ENCODE results near the gene SYNE3. TPM values are rescaled to one million over a fixed set of nuclear protein-coding genes. Genes with fewer than 3 reads are reported as not detected.

Gene SYNE3
- total and polyA plus RNA-seq, 9 of the 15 experiments (the other 6 are each of a cell fraction or from before 2014, with no cell fraction given), result 0.04 to 3.1 (median 0.55) TPM

GRCh38 chr14:95551435-95551834 lies 35.0 kb upstream of the SYNE3 start:
- CTCF ChIA-PET (ENCODE audit: low intra/inter-chr PET ratio), result no interaction called here

More at GRCh38 chr14:95551435-95551834, 35.0 kb upstream of the SYNE3 start:
- no peak for TF ChIP-seq ZNF778 (CRISPR knock-in tag; IDR thresholded peaks at IDR 0.05)
- TF ChIP-seq, protein P1, sequence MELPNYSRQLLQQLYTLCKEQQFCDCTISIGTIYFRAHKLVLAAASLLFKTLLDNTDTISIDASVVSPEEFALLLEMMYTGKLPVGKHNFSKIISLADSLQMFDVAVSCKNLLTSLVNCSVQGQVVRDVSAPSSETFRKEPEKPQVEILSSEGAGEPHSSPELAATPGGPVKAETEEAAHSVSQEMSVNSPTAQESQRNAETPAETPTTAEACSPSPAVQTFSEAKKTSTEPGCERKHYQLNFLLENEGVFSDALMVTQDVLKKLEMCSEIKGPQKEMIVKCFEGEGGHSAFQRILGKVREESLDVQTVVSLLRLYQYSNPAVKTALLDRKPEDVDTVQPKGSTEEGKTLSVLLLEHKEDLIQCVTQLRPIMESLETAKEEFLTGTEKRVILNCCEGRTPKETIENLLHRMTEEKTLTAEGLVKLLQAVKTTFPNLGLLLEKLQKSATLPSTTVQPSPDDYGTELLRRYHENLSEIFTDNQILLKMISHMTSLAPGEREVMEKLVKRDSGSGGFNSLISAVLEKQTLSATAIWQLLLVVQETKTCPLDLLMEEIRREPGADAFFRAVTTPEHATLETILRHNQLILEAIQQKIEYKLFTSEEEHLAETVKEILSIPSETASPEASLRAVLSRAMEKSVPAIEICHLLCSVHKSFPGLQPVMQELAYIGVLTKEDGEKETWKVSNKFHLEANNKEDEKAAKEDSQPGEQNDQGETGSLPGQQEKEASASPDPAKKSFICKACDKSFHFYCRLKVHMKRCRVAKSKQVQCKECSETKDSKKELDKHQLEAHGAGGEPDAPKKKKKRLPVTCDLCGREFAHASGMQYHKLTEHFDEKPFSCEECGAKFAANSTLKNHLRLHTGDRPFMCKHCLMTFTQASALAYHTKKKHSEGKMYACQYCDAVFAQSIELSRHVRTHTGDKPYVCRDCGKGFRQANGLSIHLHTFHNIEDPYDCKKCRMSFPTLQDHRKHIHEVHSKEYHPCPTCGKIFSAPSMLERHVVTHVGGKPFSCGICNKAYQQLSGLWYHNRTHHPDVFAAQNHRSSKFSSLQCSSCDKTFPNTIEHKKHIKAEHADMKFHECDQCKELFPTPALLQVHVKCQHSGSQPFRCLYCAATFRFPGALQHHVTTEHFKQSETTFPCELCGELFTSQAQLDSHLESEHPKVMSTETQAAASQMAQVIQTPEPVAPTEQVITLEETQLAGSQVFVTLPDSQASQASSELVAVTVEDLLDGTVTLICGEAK (IDR thresholded peaks at IDR 0.05), result peak; percentile 62
- TF ChIP-seq, protein P1 (CRISPR knock-in tag; IDR thresholded peaks at IDR 0.05), result no peak
- no peak for TF ChIP-seq SMAD4 (CRISPR knock-in tag; conservative IDR thresholded peaks at IDR 0.05)
- Histone ChIP-seq H3K36me3 (ENCODE audit: control insufficient read depth, insufficient read depth, low read length) (peaks cover 15% of the 10 kb centered on the region; the same call in 1 of the 3 replicates), H3K9ac (ENCODE audit: insufficient read depth in 1 of 2, low read depth in 2 of 2, low read length in 2 of 2) (no peak overlapping the region), H3K9me3 (replicated peaks; ENCODE audit: control insufficient read depth, insufficient read depth, low read depth, low read length) (no peaks in the 10 kb centered on the region), H3K27me3 (ENCODE audit: control insufficient read depth in 2 of 2, insufficient read depth in 2 of 2, low read length in 2 of 2) (no peaks in the 10 kb centered on the region), H3K4me2 (ENCODE audit: insufficient read depth, low read length) (no peak overlapping the region), H3K27ac (ENCODE audit: extremely low read depth, low read depth, low read length) (no peak overlapping the region), H3K79me2 (ENCODE audit: control insufficient read depth, insufficient read depth, low read length) (peaks cover 3% of the 10 kb centered on the region; the same call in 1 of the 3 replicates), H3K4me1 (replicated peaks in 1 of 2; ENCODE audit: control insufficient read depth in 2 of 2, insufficient read depth in 2 of 2, low read length in 2 of 2) (no peaks in the 10 kb centered on the region; a peak in 1 of 5 replicates), H3K9me1 (ENCODE audit: control insufficient read depth, insufficient read depth, low read length) (no peaks in the 10 kb centered on the region), H4K20me1 (replicated peaks; ENCODE audit: control insufficient read depth, insufficient read depth, low read length) (no peaks in the 10 kb centered on the region), H2AFZ (ENCODE audit: low read depth, low read length) (no peak overlapping the region), H3K4me3 (no peak overlapping the region)
- in situ Hi-C loops (cut with MboI) (loop anchor here (25.0 kb wide), 2 partner anchors 711 to 861 kb away; partner anchors contain the start of gene BDKRB1), intact Hi-C loops (cut with micrococcal nuclease) (no loop called here)
- POLR2A ChIA-PET, result no interaction called here
- BruUV-seq (replicated peaks), result no TSS peak
- WGBS (ENCODE audit: insufficient coverage, low coverage, missing lambda C conversion rate), result 85% methylated on average over 1 of the region's 1 CpG
- ATAC-seq (no peak), DNase-seq (ENCODE audit: extremely low read depth in 1 of 4, low spot score in 3 of 4) (no peak), FAIRE-seq (no peak)
